ENCODE data around the gene BRME1.

The BRME1 gene

GRCh38 chr19:13846557-13847406 is 59.1 kb downstream of the BRME1 start:
- peak; percentile 91 for DNase-seq (ENCODE audit: low read depth in 2 of 2)

- DNase-seq (ENCODE audit: low read depth in 2 of 2) = no peak
Observed at GRCh38 chr19:13844130-13844631, 61.7 kb downstream of the BRME1 start.

GRCh38 chr19:13843104-13843921 is 62.6 kb downstream of the BRME1 start:
- DNase-seq (ENCODE audit: low read depth in 2 of 2) = no peak

GRCh38 chr19:13842291-13843103 is 63.4 kb downstream of the BRME1 start:
- DNase-seq (ENCODE audit: low read depth in 2 of 2) = peak; percentile 45 to 59

GRCh38 chr19:13841962-13842290 is 64.0 kb downstream of the BRME1 start:
- no peak for DNase-seq (ENCODE audit: low read depth in 2 of 2)

GRCh38 chr19:13841086-13841961 is 64.6 kb downstream of the BRME1 start:
- DNase-seq (ENCODE audit: low read depth in 2 of 2) = no peak

- no peak for DNase-seq (ENCODE audit: low read depth in 2 of 2)
Observed at GRCh38 chr19:13840305-13841085, 65.4 kb downstream of the BRME1 start.

GRCh38 chr19:13839938-13840304 is 66.0 kb downstream of the BRME1 start:
- peak; percentile 50 to 60 for DNase-seq (ENCODE audit: low read depth in 2 of 2)

GRCh38 chr19:13839130-13839937 is 66.6 kb downstream of the BRME1 start:
- DNase-seq (ENCODE audit: low read depth in 2 of 2) = peak; percentile 85 to 87

- DNase-seq (ENCODE audit: low read depth in 2 of 2) = no peak
Observed at GRCh38 chr19:13838435-13839129, 67.3 kb downstream of the BRME1 start.

GRCh38 chr19:13835791-13836723 is 69.9 kb downstream of the BRME1 start:
- DNase-seq (ENCODE audit: low read depth in 2 of 2) = no peak

GRCh38 chr19:13834244-13835069 is 71.5 kb downstream of the BRME1 start:
- DNase-seq (ENCODE audit: low read depth in 2 of 2) = no peak

GRCh38 chr19:13833330-13834243 is 72.3 kb downstream of the BRME1 start:
- DNase-seq (ENCODE audit: low read depth in 2 of 2) = peak; percentile 76 to 80
